ENCODE results near the gene PATE3. TPM values are rescaled to one million over a fixed set of nuclear protein-coding genes. Genes with fewer than 3 reads are reported as not detected.

Gene PATE3
- polyA plus RNA-seq, 5 donors, result not detected

Other genes starting within 250 kb of the PATE3 start
- 100 to 1,000 TPM; 105 to 123 (median 121) TPM for gene EI24, start 218.7 kb upstream of the PATE3 start, polyA plus RNA-seq (ENCODE audit: insufficient read depth in 1 of 5, insufficient read length in 5 of 5, low replicate concordance in 1 of 5)
- gene STT3A, start 195.3 kb upstream of the PATE3 start, polyA plus RNA-seq (ENCODE audit: insufficient read depth in 1 of 5, insufficient read length in 5 of 5, low replicate concordance in 1 of 5), result 100 to 1,000 TPM; 184 to 214 (median 200) TPM
- 10 to 100 TPM; 13.7 to 29.6 (median 24.5) TPM for gene CHEK1, start 163.0 kb upstream of the PATE3 start, polyA plus RNA-seq (ENCODE audit: insufficient read depth in 1 of 5, insufficient read length in 5 of 5, low replicate concordance in 1 of 5)
- gene ACRV1, start 107.3 kb upstream of the PATE3 start, polyA plus RNA-seq (ENCODE audit: insufficient read depth in 1 of 5, insufficient read length in 5 of 5, low replicate concordance in 1 of 5), result 1 to 10 TPM in 2 of 5 donors, under 1 TPM in 3; 0.51 to 1.3 (median 0.78) TPM
- under 1 TPM in 2 of 5 donors, not detected in 3; 0.14 to 0.19 TPM for gene PATE1, start 41.8 kb upstream of the PATE3 start, polyA plus RNA-seq (ENCODE audit: insufficient read depth in 1 of 5, insufficient read length in 5 of 5, low replicate concordance in 1 of 5)
- under 1 TPM in 4 of 5 donors, not detected in 1; 0.14 to 0.36 (median 0.18) TPM for gene PATE2, start 9.3 kb upstream of the PATE3 start, polyA plus RNA-seq (ENCODE audit: insufficient read depth in 1 of 5, insufficient read length in 5 of 5, low replicate concordance in 1 of 5)
- gene PATE4, start 45.2 kb downstream of the PATE3 start, polyA plus RNA-seq (ENCODE audit: insufficient read depth in 1 of 5, insufficient read length in 5 of 5, low replicate concordance in 1 of 5), result under 1 TPM in 3 of 5 donors, not detected in 2; 0.09 to 0.26 (median 0.16) TPM
- 10 to 100 TPM in 4 of 5 donors, 1 to 10 TPM in 1; 8.8 to 17.9 (median 10.7) TPM for gene HYLS1, start 99.5 kb downstream of the PATE3 start, polyA plus RNA-seq (ENCODE audit: insufficient read depth in 1 of 5, insufficient read length in 5 of 5, low replicate concordance in 1 of 5)
- 10 to 100 TPM; 13.9 to 21.2 (median 17.7) TPM for gene PUS3, start 115.1 kb downstream of the PATE3 start, polyA plus RNA-seq (ENCODE audit: insufficient read depth in 1 of 5, insufficient read length in 5 of 5, low replicate concordance in 1 of 5)
- 1 to 10 TPM in 4 of 5 donors, under 1 TPM in 1; 0.94 to 2.6 (median 2.0) TPM for gene DDX25, start 116.4 kb downstream of the PATE3 start, polyA plus RNA-seq (ENCODE audit: insufficient read depth in 1 of 5, insufficient read length in 5 of 5, low replicate concordance in 1 of 5)
- gene VSIG10L2, start 157.9 kb downstream of the PATE3 start, polyA plus RNA-seq (ENCODE audit: insufficient read depth in 1 of 5, insufficient read length in 5 of 5, low replicate concordance in 1 of 5), result not detected

Data from right lung (tissue), 5 donors.